Measurements from ENCODE around the gene MPG.

Gene MPG

DNA sequence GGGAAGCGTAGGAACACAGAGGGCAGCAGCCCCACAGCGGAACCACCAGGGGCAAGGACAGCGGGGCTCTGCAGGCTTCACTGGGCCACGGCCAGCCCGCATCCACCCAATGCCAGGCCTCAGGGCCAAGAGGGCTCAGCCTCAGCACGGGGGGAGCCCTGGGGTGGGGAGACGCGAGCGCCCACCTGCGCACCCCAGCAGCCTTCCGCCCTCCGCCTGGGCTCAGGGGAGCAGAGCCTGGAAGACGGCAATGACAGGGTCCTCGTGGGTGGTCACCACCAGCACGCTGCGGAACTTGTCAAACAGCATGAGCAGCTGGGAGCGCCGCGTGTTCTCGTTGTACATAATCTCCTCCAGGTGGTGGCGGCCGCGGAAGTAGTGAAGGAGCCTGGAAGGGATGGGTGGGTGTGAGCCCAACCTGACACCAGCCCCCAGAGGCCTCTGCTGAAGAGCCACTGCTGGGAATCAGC is 8.5 kb downstream of the MPG start:
- TF ChIP-seq FOXM1 (IDR thresholded peaks at IDR 0.05; ENCODE audit: borderline replicate concordance, low read depth) (no peak), CREB1 (IDR thresholded peaks at IDR 0.05; ENCODE audit: low read depth) (no peak), ZBTB7A (IDR thresholded peaks at IDR 0.05; ENCODE audit: low read depth) (no peak)
- TF ChIP-seq, protein P1, sequence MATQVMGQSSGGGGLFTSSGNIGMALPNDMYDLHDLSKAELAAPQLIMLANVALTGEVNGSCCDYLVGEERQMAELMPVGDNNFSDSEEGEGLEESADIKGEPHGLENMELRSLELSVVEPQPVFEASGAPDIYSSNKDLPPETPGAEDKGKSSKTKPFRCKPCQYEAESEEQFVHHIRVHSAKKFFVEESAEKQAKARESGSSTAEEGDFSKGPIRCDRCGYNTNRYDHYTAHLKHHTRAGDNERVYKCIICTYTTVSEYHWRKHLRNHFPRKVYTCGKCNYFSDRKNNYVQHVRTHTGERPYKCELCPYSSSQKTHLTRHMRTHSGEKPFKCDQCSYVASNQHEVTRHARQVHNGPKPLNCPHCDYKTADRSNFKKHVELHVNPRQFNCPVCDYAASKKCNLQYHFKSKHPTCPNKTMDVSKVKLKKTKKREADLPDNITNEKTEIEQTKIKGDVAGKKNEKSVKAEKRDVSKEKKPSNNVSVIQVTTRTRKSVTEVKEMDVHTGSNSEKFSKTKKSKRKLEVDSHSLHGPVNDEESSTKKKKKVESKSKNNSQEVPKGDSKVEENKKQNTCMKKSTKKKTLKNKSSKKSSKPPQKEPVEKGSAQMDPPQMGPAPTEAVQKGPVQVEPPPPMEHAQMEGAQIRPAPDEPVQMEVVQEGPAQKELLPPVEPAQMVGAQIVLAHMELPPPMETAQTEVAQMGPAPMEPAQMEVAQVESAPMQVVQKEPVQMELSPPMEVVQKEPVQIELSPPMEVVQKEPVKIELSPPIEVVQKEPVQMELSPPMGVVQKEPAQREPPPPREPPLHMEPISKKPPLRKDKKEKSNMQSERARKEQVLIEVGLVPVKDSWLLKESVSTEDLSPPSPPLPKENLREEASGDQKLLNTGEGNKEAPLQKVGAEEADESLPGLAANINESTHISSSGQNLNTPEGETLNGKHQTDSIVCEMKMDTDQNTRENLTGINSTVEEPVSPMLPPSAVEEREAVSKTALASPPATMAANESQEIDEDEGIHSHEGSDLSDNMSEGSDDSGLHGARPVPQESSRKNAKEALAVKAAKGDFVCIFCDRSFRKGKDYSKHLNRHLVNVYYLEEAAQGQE (IDR thresholded peaks at IDR 0.05; ENCODE audit: low read depth), result no peak

DNA sequence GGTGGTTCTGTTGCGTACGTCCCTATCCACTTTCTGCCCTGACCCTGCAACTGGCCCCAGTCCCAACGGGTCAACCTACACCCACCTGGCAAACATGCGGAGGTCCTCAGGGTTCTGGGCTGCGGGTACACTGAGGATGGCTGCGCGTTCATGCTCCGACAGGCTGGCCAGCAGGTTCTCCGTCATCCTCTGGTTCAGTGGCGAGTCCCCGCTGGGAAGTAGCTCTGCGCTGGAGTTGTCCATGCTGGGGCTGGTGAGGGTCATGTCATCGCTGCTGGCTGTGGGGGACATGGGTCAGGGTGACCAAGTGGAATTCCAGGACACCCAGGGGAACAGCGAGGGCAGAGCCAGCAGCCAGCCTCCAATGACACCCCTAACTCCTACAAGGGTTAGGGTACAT is 10.6 kb downstream of the MPG start:
- TF ChIP-seq TCF12 (IDR thresholded peaks at IDR 0.05; ENCODE audit: low read depth) (no peak), YY1 (IDR thresholded peaks at IDR 0.05; ENCODE audit: low read depth) (no peak), EGR1 (IDR thresholded peaks at IDR 0.05) (no peak)
- TF ChIP-seq, protein P1 (IDR thresholded peaks at IDR 0.05; ENCODE audit: low read depth), result no peak
- TF ChIP-seq, protein P2, sequence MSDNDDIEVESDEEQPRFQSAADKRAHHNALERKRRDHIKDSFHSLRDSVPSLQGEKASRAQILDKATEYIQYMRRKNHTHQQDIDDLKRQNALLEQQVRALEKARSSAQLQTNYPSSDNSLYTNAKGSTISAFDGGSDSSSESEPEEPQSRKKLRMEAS (IDR thresholded peaks at IDR 0.05), result no peak

DNA sequence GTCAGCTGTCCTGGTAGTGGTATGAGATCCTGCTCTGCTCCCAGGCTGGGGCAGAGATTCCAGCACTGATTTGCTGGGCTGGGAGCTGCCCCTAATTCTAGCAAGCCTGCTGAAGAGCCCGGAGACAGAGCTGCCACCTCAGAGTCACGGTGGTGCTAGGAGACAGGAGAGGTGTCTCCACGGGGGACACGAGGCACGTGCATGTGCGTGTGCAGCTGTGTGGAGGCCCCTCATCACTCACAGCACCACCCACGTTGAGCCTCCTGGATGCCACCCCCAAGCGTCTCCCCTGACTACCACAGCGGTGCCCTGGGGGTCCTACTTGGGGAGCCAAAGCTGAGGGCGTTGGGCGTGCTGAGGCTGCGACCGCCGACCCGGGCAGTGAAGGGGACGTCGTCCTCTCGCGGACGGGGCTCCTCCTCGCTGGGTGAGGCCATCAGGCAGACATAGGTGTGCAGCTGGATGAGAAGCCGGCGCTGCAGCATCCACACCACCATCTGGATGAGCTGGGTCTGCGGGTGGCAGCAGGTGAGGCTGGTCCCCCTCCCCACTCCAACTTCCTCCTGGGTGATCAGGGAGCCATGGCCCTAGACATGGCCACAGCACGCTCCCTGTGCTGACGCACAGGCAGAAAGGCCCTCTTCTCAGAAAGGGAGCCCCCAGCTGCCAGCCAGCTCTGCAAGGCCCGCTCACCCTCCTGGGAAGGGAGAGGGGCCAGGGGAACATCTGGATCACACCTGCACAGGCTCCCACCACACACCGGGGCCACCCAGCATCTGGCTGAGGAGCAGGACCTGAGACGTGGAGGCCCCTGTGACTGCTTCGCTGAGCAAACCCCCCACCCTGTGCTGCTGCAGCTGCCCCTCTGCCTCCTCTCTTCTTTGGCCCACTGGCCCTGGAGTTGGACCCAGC is 11.6 kb downstream of the MPG start:
- no peak for TF ChIP-seq TAF1 (IDR thresholded peaks at IDR 0.05; ENCODE audit: low read depth)
- TF ChIP-seq, protein P1 (IDR thresholded peaks at IDR 0.05; ENCODE audit: low read depth), result no peak
- no peak for TF ChIP-seq FOXM1 (IDR thresholded peaks at IDR 0.05; ENCODE audit: borderline replicate concordance, low read depth)
- TF ChIP-seq YY1 (IDR thresholded peaks at IDR 0.05; ENCODE audit: low read depth), result no peak
- no peak for TF ChIP-seq NFIC (IDR thresholded peaks at IDR 0.05)
- TF ChIP-seq, protein P2 (IDR thresholded peaks at IDR 0.05), result no peak
- TF ChIP-seq CEBPB (IDR thresholded peaks at IDR 0.05), result no peak
- no peak for TF ChIP-seq RAD21 (IDR thresholded peaks at IDR 0.05; ENCODE audit: low read depth)
- TF ChIP-seq, protein P3, sequence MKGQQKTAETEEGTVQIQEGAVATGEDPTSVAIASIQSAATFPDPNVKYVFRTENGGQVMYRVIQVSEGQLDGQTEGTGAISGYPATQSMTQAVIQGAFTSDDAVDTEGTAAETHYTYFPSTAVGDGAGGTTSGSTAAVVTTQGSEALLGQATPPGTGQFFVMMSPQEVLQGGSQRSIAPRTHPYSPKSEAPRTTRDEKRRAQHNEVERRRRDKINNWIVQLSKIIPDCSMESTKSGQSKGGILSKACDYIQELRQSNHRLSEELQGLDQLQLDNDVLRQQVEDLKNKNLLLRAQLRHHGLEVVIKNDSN (IDR thresholded peaks at IDR 0.05), result no peak
- TF ChIP-seq ZBTB7A (IDR thresholded peaks at IDR 0.05; ENCODE audit: low read depth), result no peak
- TF ChIP-seq TEAD4 (IDR thresholded peaks at IDR 0.05), result no peak
- TF ChIP-seq EP300 (IDR thresholded peaks at IDR 0.05; ENCODE audit: borderline replicate concordance), result no peak
- no peak for TF ChIP-seq EGR1 (IDR thresholded peaks at IDR 0.05)
- TF ChIP-seq CREB1 (IDR thresholded peaks at IDR 0.05; ENCODE audit: low read depth), result no peak

DNA sequence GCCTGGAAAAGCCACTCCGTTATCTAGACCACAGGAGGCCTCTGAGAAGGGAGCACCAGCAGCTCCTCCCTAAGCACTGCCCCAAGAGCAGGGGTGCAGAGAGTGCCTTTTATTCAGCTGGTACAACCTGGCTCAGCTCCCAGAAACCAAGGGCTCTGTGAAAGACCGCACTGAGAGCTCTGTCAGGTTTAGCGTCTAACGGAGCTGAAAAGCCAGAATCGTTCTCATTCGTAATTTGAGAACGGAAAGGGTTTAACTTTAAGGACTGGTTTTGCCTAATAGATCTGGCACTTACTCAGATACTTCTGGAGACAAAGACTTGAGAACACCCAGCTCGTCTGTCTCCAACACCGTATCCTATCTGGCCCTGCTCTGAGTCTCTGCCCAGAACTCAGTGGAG is 13.5 kb downstream of the MPG start:
- TF ChIP-seq NFIC (IDR thresholded peaks at IDR 0.05) (peak; percentile 79), TCF12 (IDR thresholded peaks at IDR 0.05; ENCODE audit: low read depth) (0 out of 2 replicates have a peak, but pooled peaks have one; percentile 50), EP300 (IDR thresholded peaks at IDR 0.05; ENCODE audit: borderline replicate concordance) (no peak), CEBPB (IDR thresholded peaks at IDR 0.05) (no peak), YY1 (IDR thresholded peaks at IDR 0.05; ENCODE audit: low read depth) (no peak)

Data from Ishikawa (cell line).